Endothelial cell of umbilical vein (primary cell): ENCODE measurements around the gene EPHA5. TPM values are rescaled to one million over a fixed set of nuclear protein-coding genes. Genes with fewer than 3 reads are reported as not detected.

Experiments used
- BruUV-seq: library from RNA; stranded (reverse); fragments of 400-500 nt; replicated peaks from 2 replicates; lab custom pipeline; 2021; lab: Mats Ljungman, UMichigan
- CTCF ChIA-PET: fragments of 300-600, 350-600 bp; sonication (Branson Sonifier 250); formaldehyde crosslinking; loops from one replicate; lab custom pipeline; 2021; ENCODE audit warnings: antibody characterized with exemption, inconsistent platforms; lab: Charles Lee
- POLR2A ChIA-PET: fragments of 300-600, 350-600 bp; sonication (Branson Sonifier 250); formaldehyde crosslinking; loops from one replicate; lab custom pipeline; 2021; ENCODE audit warnings: antibody characterized with exemption, inconsistent platforms; lab: Charles Lee
- DNase-seq: peaks from one replicate; pipeline ENCODE4 v3.0.0-alpha.2; 2011; ENCODE audit warnings: low read depth, low spot score
- FAIRE-seq: peaks from 2 replicates; lab custom pipeline; 2011; peaks lifted over from hg19 to GRCh38; lab: Jason Lieb, UNC
- H2AFZ ChIP-seq: 2 replicates; pipeline ENCODE4 v1.6.0; 2012; ENCODE audit warnings: low read depth, low read length, control low read depth, inconsistent platforms
- H3K27ac ChIP-seq: 2 replicates; pipeline ENCODE4 v1.5.1; 2011; ENCODE audit warnings: low read depth, mild to moderate bottlenecking, control low read depth, low read length, moderate library complexity; ENCODE audit not compliant: insufficient read depth
- H3K27me3 ChIP-seq, 2 experiments: 2 replicates each; pipeline versions ENCODE4 v1.6.0 to v1.6.1; 2011; ENCODE audit warnings: low read length in 2 of 2, mixed read lengths in 1 of 2; ENCODE audit not compliant: control insufficient read depth in 2 of 2, insufficient read depth in 2 of 2
- H3K36me3 ChIP-seq, 2 experiments: 2 replicates in 1 of 2; 3 replicates in 1 of 2; pipeline ENCODE4 v1.5.1; 2011; ENCODE audit warnings: low read length in 2 of 2, mild to moderate bottlenecking in 1 of 2, moderate library complexity in 1 of 2; ENCODE audit not compliant: control insufficient read depth in 2 of 2, insufficient read depth in 2 of 2; ENCODE audit errors: extremely low read depth in 1 of 2
- H3K4me1 ChIP-seq: 3 replicates; pipeline ENCODE4 v1.5.1; 2011; ENCODE audit warnings: mild to moderate bottlenecking, low read length; ENCODE audit not compliant: control insufficient read depth, insufficient read depth; ENCODE audit errors: extremely low read depth
- H3K4me2 ChIP-seq: 2 replicates; pipeline ENCODE4 v1.6.1; 2011; ENCODE audit warnings: low read length, control low read depth, mixed read lengths; ENCODE audit not compliant: insufficient read depth
- H3K4me3 ChIP-seq, 3 experiments: fragments of 200-600 bp in 1 of 3; sonication (generic), shearing (Covaris generic) in 1 of 3; replicated peaks in 1 of 3; 2 replicates each; pipeline ENCODE4 v1.5.1; 2011 to 2016; ENCODE audit warnings: control low read depth in 3 of 3, low read length in 3 of 3, mild to moderate bottlenecking in 2 of 3, inconsistent platforms in 1 of 3, low read depth in 1 of 3, moderate library complexity in 1 of 3; ENCODE audit not compliant: insufficient read depth in 1 of 3
- H3K79me2 ChIP-seq: 2 replicates; pipeline ENCODE4 v1.6.0; 2012; ENCODE audit warnings: low read length, inconsistent platforms; ENCODE audit not compliant: control insufficient read depth, insufficient read depth
- H3K9ac ChIP-seq: replicated peaks from 2 replicates; pipeline ENCODE3; 2011; ENCODE audit warnings: low read length, control low read depth; ENCODE audit not compliant: insufficient read depth; ENCODE audit errors: extremely low read depth
- H3K9me1 ChIP-seq: replicated peaks from 3 replicates; pipeline ENCODE4 v1.6.0; 2011; ENCODE audit warnings: mild to moderate bottlenecking, low read length; ENCODE audit not compliant: control insufficient read depth, insufficient read depth; ENCODE audit errors: extremely low read depth
- H3K9me3 ChIP-seq: replicated peaks from 2 replicates; pipeline ENCODE4 v1.5.1; 2012; ENCODE audit warnings: low read length, inconsistent platforms; ENCODE audit not compliant: control insufficient read depth, insufficient read depth
- H4K20me1 ChIP-seq: replicated peaks from 2 replicates; pipeline ENCODE3; 2011; ENCODE audit warnings: mild to moderate bottlenecking, low read length; ENCODE audit not compliant: control insufficient read depth, insufficient read depth; ENCODE audit errors: extremely low read depth
- CTCF ChIP-seq, 2 donors: IDR thresholded peaks; 1 replicate in 1 of 2; 2 replicates in 1 of 2; pipeline ENCODE4 v1.5.1; 2011; ENCODE audit warnings: low read length in 2 of 2, mild to moderate bottlenecking in 2 of 2, moderate library complexity in 2 of 2, control low read depth in 1 of 2, inconsistent platforms in 1 of 2, low read depth in 1 of 2; ENCODE audit not compliant: insufficient read depth in 1 of 2; ENCODE audit errors: extremely low read depth in 1 of 2
- EZH2 ChIP-seq: IDR thresholded peaks from 2 replicates; pipeline ENCODE4 v1.6.1; 2012; ENCODE audit warnings: borderline replicate concordance, low read depth, mild to moderate bottlenecking, moderate library complexity, low read length, inconsistent platforms; ENCODE audit not compliant: severe bottlenecking
- FOS ChIP-seq: IDR thresholded peaks from 2 replicates; pipeline ENCODE4 v1.6.1; 2011; ENCODE audit warnings: mild to moderate bottlenecking, low read length, moderate library complexity, borderline replicate concordance; ENCODE audit not compliant: insufficient read depth
- GATA2 ChIP-seq: IDR thresholded peaks from 2 replicates; pipeline ENCODE4 v1.7.0; 2011; ENCODE audit warnings: low read depth, mild to moderate bottlenecking, moderate library complexity, mixed read lengths, low read length; ENCODE audit not compliant: insufficient read length, insufficient read depth
- JUN ChIP-seq: IDR thresholded peaks from 2 replicates; pipeline ENCODE4 v1.6.1; 2011; ENCODE audit warnings: borderline replicate concordance, low read depth; ENCODE audit not compliant: insufficient read length, insufficient read depth
- MYC ChIP-seq: IDR thresholded peaks from one replicate; pipeline ENCODE4 v1.6.1; 2011; ENCODE audit warnings: mild to moderate bottlenecking, low read depth, low read length
- POLR2A ChIP-seq: IDR thresholded peaks from 2 replicates; pipeline ENCODE4 v1.6.1; 2012; ENCODE audit warnings: low read depth, mild to moderate bottlenecking, control low read depth, low read length
- POLR2AphosphoS5 ChIP-seq: IDR thresholded peaks from 2 replicates; pipeline ENCODE4 v1.6.1; 2012; ENCODE audit warnings: low read depth, mild to moderate bottlenecking, control low read depth, low read length, moderate library complexity; ENCODE audit not compliant: insufficient read depth
- dilution Hi-C: fragments of 300-500 bp; cut with MboI; formaldehyde crosslinking; loops from one replicate; pipeline ENCODE4 v1.15.0; 2019; ENCODE audit warnings: low sequenced_read_pairs; ENCODE audit not compliant: extremely low pct_ligation_motif_present
- intact Hi-C: fragments of 100-400 bp; cut with micrococcal nuclease; formaldehyde crosslinking; loops from one replicate; pipeline ENCODE4 v1.10.0; 2022
- polyA plus RNA-seq, 4 experiments: library from polyadenylated mRNA; depleted of rRNA in 3 of 4; stranded (reverse) in 3 of 4; unstranded in 1 of 4; fragments of >200 nt; gene quantifications; 2 replicates each; pipeline versions ENCODE4 v1.2.1 to v1.2.3, GENCODE V29; 2011 to 2012; ENCODE audit warnings: missing spikeins in 1 of 4
- total RNA-seq: library from RNA; stranded (reverse); gene quantifications from 2 replicates; pipeline ENCODE4 v1.2.3, GENCODE V29; 2021
- TF ChIP-seq, protein P1 (sequence below): IDR thresholded peaks from 2 replicates; pipeline ENCODE4 v1.6.1; 2011; ENCODE audit not compliant: insufficient read depth, insufficient read length

Gene EPHA5
- total and polyA plus RNA-seq, 2 donors (not counting 3 experiments of a cell fraction or from before 2014, with no cell fraction given), result 0.31 to 0.39 TPM

GRCh38 chr4:65667506-65668041 lies 2.7 kb downstream of the EPHA5 start:
- no peak overlapping the region for H3K4me3 ChIP-seq
- BruUV-seq, result no TSS peak
- no peak for DNase-seq
- H3K9ac ChIP-seq, result no peak overlapping the region
- H3K36me3 ChIP-seq, result no peaks in the 10 kb centered on the region
- intact Hi-C loops, result no loop called here
- H4K20me1 ChIP-seq, result no peaks in the 10 kb centered on the region
- H3K4me2 ChIP-seq, result peak overlapping the region; percentile 99
- FAIRE-seq, result no peak
- ChIA-PET POLR2A (no interaction called here), CTCF (interaction anchor here (0.9 to 1.5 kb wide), 3 partner anchors 10 to 16 kb away, joined by 3 to 4 read pairs (median 4); no protein-coding TSS in a partner anchor)
- no peak overlapping the region for H2AFZ ChIP-seq
- H3K4me1 ChIP-seq, result peaks cover 18% of the 10 kb centered on the region
- no peak overlapping the region for H3K27ac ChIP-seq
- TF ChIP-seq FOS (no peak), POLR2AphosphoS5 (no peak), CTCF (IDR thresholded peaks at IDR 0.05; ENCODE audit: extremely low read depth in 1 of 2, insufficient read depth in 1 of 2, low read depth in 1 of 2, low read length in 2 of 2) (no peak), MYC (no peak), GATA2 (no peak), EZH2 (no peak), POLR2A (no peak), JUN (no peak)
- TF ChIP-seq, protein P1, sequence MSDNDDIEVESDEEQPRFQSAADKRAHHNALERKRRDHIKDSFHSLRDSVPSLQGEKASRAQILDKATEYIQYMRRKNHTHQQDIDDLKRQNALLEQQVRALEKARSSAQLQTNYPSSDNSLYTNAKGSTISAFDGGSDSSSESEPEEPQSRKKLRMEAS, result no peak
- H3K79me2 ChIP-seq, result no peaks in the 10 kb centered on the region
- H3K9me3 ChIP-seq, result no peaks in the 10 kb centered on the region
- no peaks in the 10 kb centered on the region for H3K9me1 ChIP-seq
- peaks cover 11 to 15% of the 10 kb centered on the region in 2 experiments for H3K27me3 ChIP-seq
- dilution Hi-C loops, result no loop called here
